Measurements from ENCODE around the gene SYT1. TPM values are rescaled to one million over a fixed set of nuclear protein-coding genes. Genes with fewer than 3 reads are reported as not detected.

Gene SYT1
- total and polyA plus RNA-seq, 2 of the 8 experiments (the other 6 are each of a cell fraction or from before 2014, with no cell fraction given) = 11.0 to 34.6 TPM

DNA sequence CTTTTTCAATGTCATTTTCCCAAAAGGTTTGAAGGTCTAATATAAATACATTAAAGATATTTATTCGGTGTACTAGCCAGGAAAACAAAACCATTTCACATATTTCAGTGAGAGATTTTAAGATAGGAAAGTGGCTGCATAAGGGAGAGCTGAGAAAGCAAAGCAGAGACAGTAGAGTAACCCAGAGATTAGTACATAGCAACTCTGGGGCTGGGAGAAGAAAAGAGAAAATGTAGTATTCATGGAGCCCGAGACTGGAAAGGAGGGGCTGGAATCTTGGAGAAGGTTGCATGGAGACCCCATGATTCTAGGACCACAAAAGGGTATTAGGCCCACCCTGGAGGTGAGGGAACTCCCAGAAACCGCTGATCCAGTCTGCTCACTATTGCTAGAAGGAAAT is 589.2 kb downstream of the SYT1 start (continued):
- no peak for TF ChIP-seq CHD7 (IDR thresholded peaks at IDR 0.05; ENCODE audit: insufficient replicate concordance, low read length)
- no peak for TF ChIP-seq SRF (IDR thresholded peaks at IDR 0.05; ENCODE audit: low read depth, low read length)
- TF ChIP-seq SP4 (IDR thresholded peaks at IDR 0.05; ENCODE audit: low read length) = no peak
- TF ChIP-seq PHF8 (conservative IDR thresholded peaks at IDR 0.05; ENCODE audit: low read depth, low read length) = no peak
- no peak for TF ChIP-seq SP2 (IDR thresholded peaks at IDR 0.05; ENCODE audit: low read length)
- TF ChIP-seq POU5F1 (IDR thresholded peaks at IDR 0.05; ENCODE audit: low read depth, low read length) = no peak
- TF ChIP-seq KDM5A (IDR thresholded peaks at IDR 0.05; ENCODE audit: low read length) = no peak
- TF ChIP-seq GABPA (IDR thresholded peaks at IDR 0.05; ENCODE audit: borderline replicate concordance, insufficient read depth, low read length) = no peak
- TF ChIP-seq KDM4A (IDR thresholded peaks at IDR 0.05; ENCODE audit: low read depth, low read length, severe bottlenecking) = no peak
- no peak for TF ChIP-seq POLR2AphosphoS5 (IDR thresholded peaks at IDR 0.05; ENCODE audit: low read depth, low read length)
- no peak for TF ChIP-seq TAF7 (optimal IDR thresholded peaks at IDR 0.05; ENCODE audit: borderline replicate concordance, low read depth, low read length)

Data from H1 (cell line).